Stimulated activated effector memory CD8-positive, alpha-beta T cell treated with anti-CD3 and anti-CD28 coated beads, Interleukin-12 subunit alpha, Interleukin-12 subunit beta, amount 100 ng/mL, for 72 hours (primary cell): ENCODE results near the gene LMAN1L.
"Not testable (repeated sequence)": the region's sequence is repeated elsewhere in the genome, so short reads cannot be mapped to it uniquely, and the experiment has no call there.

Experiments used
- ATAC-seq: fragments of 150-1000 bp; cut with Tn5 transposase; 2 replicates; pipeline ENCODE4 v1.10.0; 2021
- DNase-seq, 2 donors: peaks; one replicate each; pipeline ENCODE4 v3.0.0; 2021 to 2022; ENCODE audit warnings: low spot score in 2 of 2
- H3K27ac Mint-ChIP-seq: one replicate; pipeline ENCODE4 v1.8.0; 2022; ENCODE audit warnings: mild to moderate bottlenecking, mixed read lengths
- H3K36me3 Mint-ChIP-seq: one replicate; pipeline ENCODE4 v1.8.0; 2022; ENCODE audit warnings: mild to moderate bottlenecking, mixed read lengths
- H3K4me1 Mint-ChIP-seq: one replicate; pipeline ENCODE4 v1.8.0; 2022; ENCODE audit warnings: mixed read lengths
- H3K4me3 Mint-ChIP-seq: one replicate; pipeline ENCODE4 v1.8.0; 2022; ENCODE audit warnings: mild to moderate bottlenecking, mixed read lengths
- H3K9me3 Mint-ChIP-seq: one replicate; pipeline ENCODE4 v1.8.0; 2022; ENCODE audit warnings: mixed read lengths

LMAN1L gene

DNA sequence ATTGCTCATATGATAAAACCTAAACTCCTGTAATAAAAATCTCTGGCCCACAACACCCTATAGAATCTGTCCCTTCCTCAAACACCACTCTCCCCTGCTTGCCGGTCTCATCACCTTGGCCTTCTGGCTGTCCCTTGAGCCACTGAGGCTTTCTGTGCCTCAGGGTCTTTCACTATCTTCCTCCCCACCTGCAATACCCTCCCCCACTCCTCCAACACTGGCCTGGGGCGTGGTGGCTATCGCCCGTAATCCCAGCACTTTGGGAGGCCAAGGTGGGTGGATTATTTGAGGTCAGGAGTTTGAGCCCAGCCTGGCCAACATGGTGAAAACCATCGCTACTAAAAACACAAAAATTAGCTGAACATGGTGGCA is 34.0 kb upstream of the LMAN1L start:
- DNase-seq (no peak), ATAC-seq (no peak)
- no peaks in the 10 kb centered on the region for H3K9me3 Mint-ChIP-seq
- H3K27ac Mint-ChIP-seq: peak overlapping the region; percentile 99
- peaks cover 59% of the 10 kb centered on the region for H3K4me1 Mint-ChIP-seq
- H3K4me3 Mint-ChIP-seq: peak overlapping the region; percentile 96
- H3K36me3 Mint-ChIP-seq: peaks cover 29% of the 10 kb centered on the region

DNA sequence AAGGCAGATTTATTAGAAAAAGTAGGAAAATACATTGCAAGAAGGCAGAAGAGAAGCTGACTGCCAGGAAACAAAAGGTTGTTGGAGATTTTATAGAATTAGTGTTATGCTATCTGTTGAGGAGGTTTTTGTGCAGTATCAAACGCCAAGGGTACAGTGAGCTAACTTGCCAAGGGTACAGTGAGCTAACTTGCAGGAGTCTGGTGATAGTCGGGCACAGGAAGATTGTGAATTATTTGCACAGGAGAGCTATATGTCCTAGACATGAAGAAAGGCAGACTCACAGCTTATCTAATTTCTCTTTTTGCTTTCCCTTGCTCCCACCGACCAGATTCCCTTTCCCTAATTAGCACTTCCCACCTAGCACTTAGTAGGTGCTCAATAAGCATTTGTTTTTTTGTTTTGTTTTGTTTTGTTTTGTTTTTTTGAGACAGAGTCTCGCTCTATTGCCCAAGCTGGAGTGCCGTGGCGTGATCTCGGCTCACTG is 33.4 kb upstream of the LMAN1L start:
- peak overlapping the region; percentile 96 for H3K4me3 Mint-ChIP-seq
- no peak for DNase-seq
- peaks cover 65% of the 10 kb centered on the region for H3K4me1 Mint-ChIP-seq
- peaks cover 36% of the 10 kb centered on the region for H3K36me3 Mint-ChIP-seq
- ATAC-seq: no peak
- peak overlapping the region; percentile 99 for H3K27ac Mint-ChIP-seq
- no peaks in the 10 kb centered on the region for H3K9me3 Mint-ChIP-seq

DNA sequence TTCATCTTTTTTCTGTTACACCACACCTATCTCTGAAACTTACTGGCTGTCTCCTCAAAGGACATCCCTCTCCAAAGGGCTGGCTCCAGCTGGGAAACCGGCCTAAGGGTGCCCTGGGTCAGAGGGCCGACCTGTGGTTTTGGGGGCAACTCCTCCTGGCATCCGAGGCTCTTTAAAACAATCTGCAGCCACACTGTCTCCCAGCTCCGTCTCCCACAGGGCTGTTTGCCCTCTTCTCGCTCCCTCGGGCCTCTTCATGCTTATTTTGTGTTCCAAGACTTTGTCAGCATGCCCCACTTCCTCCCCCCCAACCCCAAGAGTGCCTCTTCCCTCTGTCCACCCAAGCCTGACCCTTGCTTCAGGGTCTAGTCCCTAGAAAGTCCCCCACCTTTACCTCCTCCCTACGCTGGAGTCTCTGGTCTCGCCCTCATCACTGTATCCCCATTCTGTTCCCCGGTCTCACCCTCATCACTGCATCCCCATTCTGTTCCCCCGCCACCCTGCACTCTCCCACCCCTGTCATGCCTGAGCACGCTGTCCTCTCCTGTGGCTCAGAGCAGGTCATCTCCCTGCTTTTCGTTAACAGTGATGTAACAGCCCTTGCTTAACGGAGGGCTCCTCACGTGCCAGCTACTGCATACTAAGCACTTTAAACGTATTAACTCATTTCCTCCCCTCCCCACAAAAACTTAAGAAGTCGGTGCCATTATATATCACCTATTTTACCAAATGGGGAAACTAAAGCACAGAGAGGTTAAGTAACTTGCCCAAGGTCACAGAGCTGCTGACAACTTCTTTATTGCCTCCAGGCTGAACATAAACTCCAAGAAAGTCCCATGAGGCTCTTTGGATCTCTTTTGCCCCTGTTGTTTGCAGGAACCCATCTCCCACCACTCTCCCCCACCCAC is 31.9 kb upstream of the LMAN1L start:
- H3K4me3 Mint-ChIP-seq: peak overlapping the region; percentile 96
- DNase-seq: peak in 1 of 2 donors; percentile 69
- ATAC-seq: peak; percentile 27
- no peaks in the 10 kb centered on the region for H3K9me3 Mint-ChIP-seq
- H3K27ac Mint-ChIP-seq: peak overlapping the region; percentile 99
- H3K36me3 Mint-ChIP-seq: peaks cover 50% of the 10 kb centered on the region
- H3K4me1 Mint-ChIP-seq: peaks cover 81% of the 10 kb centered on the region

DNA sequence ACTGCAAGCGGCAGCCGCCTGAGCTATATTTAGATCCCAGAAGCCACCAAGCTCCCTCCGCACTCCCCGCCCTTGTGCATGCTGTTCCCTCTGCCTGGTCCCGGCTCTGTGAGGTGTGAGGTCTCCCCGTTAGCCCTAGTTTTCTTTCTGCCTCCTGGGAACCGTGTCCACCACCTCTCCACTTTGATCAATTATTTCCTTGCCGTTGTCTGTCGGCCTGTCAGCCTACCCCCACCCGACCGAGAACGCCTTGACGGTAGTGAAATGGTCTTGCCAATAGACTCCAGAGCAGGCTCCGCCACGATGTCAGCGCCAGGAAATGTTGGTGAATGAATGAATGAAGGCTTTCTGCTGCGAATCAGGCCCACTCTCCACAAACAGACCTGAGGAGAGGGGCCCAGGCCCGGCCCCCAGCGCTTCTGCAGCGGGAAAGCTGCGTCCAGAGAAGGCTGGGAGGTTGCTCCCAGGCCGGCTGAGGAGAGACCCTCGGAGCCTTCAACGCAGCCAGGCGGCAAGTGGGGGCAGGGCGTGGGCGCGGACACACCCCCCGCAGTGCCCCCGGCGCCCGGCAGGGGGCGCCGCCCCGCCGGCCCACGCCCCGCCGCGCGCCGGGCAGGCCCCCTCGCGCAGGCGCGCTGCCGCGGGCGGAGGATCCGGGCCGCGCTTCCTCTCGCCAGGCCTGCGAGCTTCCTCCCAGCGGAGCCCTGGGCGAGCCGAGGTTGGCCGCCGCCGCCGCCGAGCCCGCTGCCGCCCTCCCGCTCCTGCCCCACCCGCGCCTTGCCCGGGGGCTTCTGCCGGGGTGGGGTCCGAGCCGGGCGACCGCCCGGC is 31.0 kb upstream of the LMAN1L start, which contains the start of gene CSK:
TSS of gene CSK (plus strand) at position 650 of the 828 bp plus-strand sequence. CDS start 16,218 bp downstream, outside the sequence.
- DNase-seq (peak; percentile 84 to 89), ATAC-seq (peak; percentile 75)
- Mint-ChIP-seq H3K27ac (peak within 1 kb of the TSS; percentile 99), H3K4me3 (peak within 1 kb of the TSS; percentile 96), H3K9me3 (no peaks in the 10 kb centered on the region), H3K4me1 (peaks cover 83% of the 10 kb centered on the region), H3K36me3 (peaks cover 57% of the 10 kb centered on the region)

GRCh38 chr15:74782259-74783071 is 30.2 kb upstream of the LMAN1L start:
- Mint-ChIP-seq H3K27ac (peak overlapping the region; percentile 96), H3K36me3 (peaks cover 59% of the 10 kb centered on the region), H3K4me1 (peaks cover 83% of the 10 kb centered on the region), H3K4me3 (peak overlapping the region; percentile 96), H3K9me3 (no peaks in the 10 kb centered on the region)
- DNase-seq (peak in 1 of 2 donors; percentile 70), ATAC-seq (peak; percentile 27)

GRCh38 chr15:74783072-74783807 is 29.4 kb upstream of the LMAN1L start:
- H3K9me3 Mint-ChIP-seq: no peaks in the 10 kb centered on the region
- ATAC-seq: no peak

GRCh38 chr15:74783808-74784175 is 28.8 kb upstream of the LMAN1L start:
- Mint-ChIP-seq H3K27ac (peak overlapping the region; percentile 96), H3K4me3 (peak overlapping the region; percentile 96), H3K9me3 (no peaks in the 10 kb centered on the region), H3K36me3 (peaks cover 71% of the 10 kb centered on the region), H3K4me1 (peaks cover 83% of the 10 kb centered on the region)
- DNase-seq: no peak
- no peak for ATAC-seq

More at GRCh38 chr15:74783072-74783807, 29.4 kb upstream of the LMAN1L start:
- peak in 1 of 2 donors; percentile 66 for DNase-seq
- H3K27ac Mint-ChIP-seq: peak overlapping the region; percentile 96
- H3K4me3 Mint-ChIP-seq: peak overlapping the region; percentile 96
- H3K36me3 Mint-ChIP-seq: peaks cover 66% of the 10 kb centered on the region
- H3K4me1 Mint-ChIP-seq: peaks cover 83% of the 10 kb centered on the region

- H3K27ac Mint-ChIP-seq: peak overlapping the region; percentile 96
- ATAC-seq: no peak
- peak overlapping the region; percentile 96 for H3K4me3 Mint-ChIP-seq
- peaks cover 83% of the 10 kb centered on the region for H3K4me1 Mint-ChIP-seq
- no peaks in the 10 kb centered on the region for H3K9me3 Mint-ChIP-seq
- DNase-seq: no peak
- H3K36me3 Mint-ChIP-seq: peaks cover 80% of the 10 kb centered on the region
Observed at GRCh38 chr15:74784426-74785193, 28.0 kb upstream of the LMAN1L start.

DNA sequence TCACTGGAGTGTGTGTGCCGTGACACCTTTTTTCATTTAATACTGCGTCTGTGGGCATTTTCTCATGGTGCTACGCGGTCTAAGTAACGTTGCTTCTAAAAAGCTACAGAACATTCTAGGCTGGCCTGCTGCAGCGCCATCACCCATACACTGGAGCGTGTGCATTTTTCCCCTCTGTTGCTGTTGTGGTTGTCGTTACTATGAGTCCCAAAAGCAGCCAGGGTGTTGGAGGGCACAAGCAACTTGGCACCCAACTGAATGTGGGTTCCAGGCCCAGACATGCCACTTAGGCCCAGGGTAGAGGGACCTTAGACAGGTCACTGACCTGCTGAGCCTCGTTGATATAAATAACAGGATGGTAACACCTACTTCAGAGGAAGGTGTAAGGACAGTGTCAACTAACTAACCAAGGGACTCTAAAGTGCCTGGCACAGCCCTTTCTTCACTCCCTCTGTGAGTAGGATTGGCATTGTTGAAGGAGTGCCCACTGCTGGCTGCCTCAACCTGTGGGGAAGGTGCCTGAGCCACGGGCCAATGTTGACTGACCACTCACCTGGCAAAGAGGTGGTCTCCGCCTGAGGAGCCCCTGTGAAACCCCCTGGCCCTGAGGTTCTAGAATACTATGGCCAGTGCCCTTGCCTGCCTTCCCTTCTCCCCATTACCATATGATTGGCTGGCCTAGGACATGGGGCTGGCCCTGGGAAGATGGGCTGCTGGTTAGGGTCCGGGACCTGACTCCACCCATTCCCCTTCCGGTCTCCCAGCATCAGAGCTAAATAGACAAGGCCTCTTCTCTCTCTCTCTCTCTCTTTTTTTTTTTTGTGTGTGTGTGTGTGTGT is 27.2 kb upstream of the LMAN1L start:
- Mint-ChIP-seq H3K4me1 (peaks cover 83% of the 10 kb centered on the region), H3K9me3 (no peaks in the 10 kb centered on the region), H3K36me3 (peaks cover 85% of the 10 kb centered on the region), H3K4me3 (peak overlapping the region; percentile 96), H3K27ac (peak overlapping the region; percentile 96)
- ATAC-seq: no peak
- DNase-seq: peak in 1 of 2 donors; percentile 65

GRCh38 chr15:74786081-74786480 is 26.6 kb upstream of the LMAN1L start:
- not testable (repeated sequence) for ATAC-seq, DNase-seq, H3K9me3 Mint-ChIP-seq
- peak overlapping the region; percentile 96 for H3K4me3 Mint-ChIP-seq
- peak overlapping the region; percentile 96 for H3K27ac Mint-ChIP-seq
- H3K4me1 Mint-ChIP-seq: peaks cover 83% of the 10 kb centered on the region
- peaks cover 86% of the 10 kb centered on the region for H3K36me3 Mint-ChIP-seq

DNA sequence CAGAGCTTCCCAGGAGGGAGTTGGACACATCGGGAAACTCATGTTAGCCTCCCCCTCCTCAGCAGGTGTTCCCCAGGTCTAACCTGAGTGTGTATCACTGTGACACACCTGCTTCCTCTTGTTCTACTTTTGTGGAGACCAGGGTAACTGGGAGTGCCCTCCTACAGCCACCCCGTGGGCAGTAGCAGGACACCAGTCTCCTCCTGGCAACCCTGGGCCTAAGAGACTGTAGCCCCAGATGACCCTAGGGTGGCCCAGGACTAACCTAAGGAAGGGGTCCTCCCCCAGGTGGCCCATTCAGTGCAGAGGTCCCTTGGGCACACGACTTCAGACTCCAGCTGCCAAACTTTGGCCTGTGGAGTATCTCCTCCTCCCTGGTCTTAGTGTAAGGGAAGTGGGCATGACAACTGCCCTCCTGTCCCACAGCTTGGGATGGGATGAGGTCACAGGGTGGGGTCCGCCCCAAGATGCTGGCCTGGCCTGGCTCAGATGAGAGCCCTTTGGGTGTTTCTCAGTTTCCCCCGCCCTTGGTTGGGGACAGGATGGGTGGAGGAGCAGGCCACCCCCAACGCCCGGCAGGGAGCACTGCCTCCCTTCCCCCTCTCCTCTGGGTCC is 26.0 kb upstream of the LMAN1L start:
- Mint-ChIP-seq H3K27ac (peak overlapping the region; percentile 96), H3K4me3 (peak overlapping the region; percentile 96), H3K36me3 (peaks cover 86% of the 10 kb centered on the region), H3K9me3 (no peaks in the 10 kb centered on the region), H3K4me1 (peaks cover 83% of the 10 kb centered on the region)
- DNase-seq (no peak), ATAC-seq (no peak)

DNA sequence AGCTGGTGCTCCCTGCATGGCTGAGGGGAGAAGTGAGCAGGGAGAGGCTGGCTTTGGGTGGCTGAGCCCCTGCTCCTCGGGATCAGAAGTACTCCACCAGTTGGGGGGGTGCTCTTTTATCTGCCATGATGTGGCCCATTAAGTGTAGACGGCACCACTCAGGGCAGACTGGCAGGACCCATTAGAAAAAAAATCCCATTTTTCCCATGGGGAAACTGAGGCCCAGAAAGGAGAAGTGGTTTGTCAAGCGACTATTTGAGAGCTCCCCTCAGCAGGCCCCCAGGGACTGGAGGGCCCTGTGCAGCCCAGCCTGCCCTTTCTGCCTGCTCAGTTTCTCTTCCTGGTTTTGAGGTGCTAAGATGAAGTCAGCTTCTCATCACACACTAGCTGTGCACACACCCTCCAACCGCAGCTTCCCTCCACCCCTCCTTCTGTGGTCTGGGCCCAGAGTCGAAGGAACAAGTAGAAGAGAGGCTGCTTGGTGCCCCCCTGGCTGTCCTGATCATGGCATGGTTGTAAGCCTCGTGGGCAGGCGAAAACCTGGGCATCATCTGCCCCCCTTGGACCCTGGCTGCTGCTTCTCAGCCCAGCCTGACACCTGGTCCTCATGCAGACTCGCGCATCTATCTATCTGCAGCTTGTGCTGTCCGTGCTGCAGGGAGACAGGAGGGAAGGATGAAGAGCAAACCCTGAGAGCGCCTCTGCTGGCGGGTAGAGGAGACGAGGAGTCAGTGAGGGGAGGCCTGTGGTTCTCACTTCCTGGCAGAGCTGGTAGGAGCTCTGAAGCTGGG is 25.2 kb upstream of the LMAN1L start:
- peak overlapping the region; percentile 96 for H3K4me3 Mint-ChIP-seq

More for the DNA sequence above, 25.2 kb upstream of the LMAN1L start:
- H3K27ac Mint-ChIP-seq: peak overlapping the region; percentile 96
- ATAC-seq (peak; percentile 88), DNase-seq (peak; percentile 74 to 93)
- H3K36me3 Mint-ChIP-seq: peaks cover 93% of the 10 kb centered on the region
- no peaks in the 10 kb centered on the region for H3K9me3 Mint-ChIP-seq
- H3K4me1 Mint-ChIP-seq: peaks cover 90% of the 10 kb centered on the region
